Measurements from ENCODE around the gene FBXW4. TPM values are rescaled to one million over a fixed set of nuclear protein-coding genes. Genes with fewer than 3 reads are reported as not detected.

FBXW4 gene
- total RNA-seq, 2 donors from 2014 or later, result 64.4 to 64.6 TPM

- Mint-ChIP-seq H3K4me3 (peak overlapping the region in 1 of 2 donors; percentile 69), H3K27me3 (ENCODE audit: low read depth) (no peaks in the 10 kb centered on the region), H3K4me1 (ENCODE audit: low read depth) (peaks cover 54% of the 10 kb centered on the region), H3K36me3 (ENCODE audit: insufficient read depth in 2 of 2) (peaks cover 4 to 5% of the 10 kb centered on the region in 2 donors), H3K9me3 (no peaks in the 10 kb centered on the region), H3K27ac (peak overlapping the region; percentile 94)
- ATAC-seq (replicated peaks in 1 of 2) (no peak), DNase-seq (no peak)
Measured at GRCh38 chr10:101691081-101691480, 3.9 kb downstream of the FBXW4 start.

- no peak overlapping the region for H3K4me3 Mint-ChIP-seq
- H3K27me3 Mint-ChIP-seq (ENCODE audit: low read depth), result no peaks in the 10 kb centered on the region
- no peaks in the 10 kb centered on the region for H3K9me3 Mint-ChIP-seq
- no peak overlapping the region for H3K27ac Mint-ChIP-seq
- H3K4me1 Mint-ChIP-seq (ENCODE audit: low read depth), result peaks cover 49% of the 10 kb centered on the region
- H3K36me3 Mint-ChIP-seq (ENCODE audit: insufficient read depth in 2 of 2), result peaks cover 4 to 5% of the 10 kb centered on the region in 2 donors
- DNase-seq (no peak), ATAC-seq (replicated peaks in 1 of 2) (no peak)
Measured at GRCh38 chr10:101690461-101690860, 4.5 kb downstream of the FBXW4 start.

GRCh38 chr10:101687071-101687658 lies 7.8 kb downstream of the FBXW4 start:
- no peak overlapping the region for H3K4me3 Mint-ChIP-seq
- H3K9me3 Mint-ChIP-seq, result no peaks in the 10 kb centered on the region
- no peaks in the 10 kb centered on the region for H3K27me3 Mint-ChIP-seq (ENCODE audit: low read depth)
- H3K36me3 Mint-ChIP-seq (ENCODE audit: insufficient read depth in 2 of 2), result peaks cover 0 to 3% of the 10 kb centered on the region in 2 donors
- peak overlapping the region; percentile 67 for H3K27ac Mint-ChIP-seq
- peaks cover 46% of the 10 kb centered on the region for H3K4me1 Mint-ChIP-seq (ENCODE audit: low read depth)
- no peak for DNase-seq
- ATAC-seq (replicated peaks in 1 of 2), result no peak

GRCh38 chr10:101686133-101686925 lies 8.6 kb downstream of the FBXW4 start:
- DNase-seq, result no peak
- Mint-ChIP-seq H3K4me1 (ENCODE audit: low read depth) (peaks cover 39% of the 10 kb centered on the region), H3K27ac (no peak overlapping the region), H3K36me3 (ENCODE audit: insufficient read depth in 2 of 2) (no peaks in the 10 kb centered on the region), H3K9me3 (no peaks in the 10 kb centered on the region), H3K27me3 (ENCODE audit: low read depth) (no peaks in the 10 kb centered on the region), H3K4me3 (no peak overlapping the region)
- ATAC-seq (replicated peaks in 1 of 2), result no peak

- Mint-ChIP-seq H3K4me1 (ENCODE audit: low read depth) (peaks cover 27% of the 10 kb centered on the region), H3K27me3 (ENCODE audit: low read depth) (no peaks in the 10 kb centered on the region), H3K27ac (no peak overlapping the region), H3K9me3 (no peaks in the 10 kb centered on the region), H3K4me3 (no peak overlapping the region), H3K36me3 (ENCODE audit: insufficient read depth in 2 of 2) (no peaks in the 10 kb centered on the region)
- ATAC-seq (replicated peaks in 1 of 2), result no peak
- DNase-seq, result no peak
Measured at GRCh38 chr10:101684782-101685181, 10.2 kb downstream of the FBXW4 start.

GRCh38 chr10:101683276-101683675 lies 11.7 kb downstream of the FBXW4 start:
- H3K27ac Mint-ChIP-seq, result no peak overlapping the region
- no peak for ATAC-seq (replicated peaks in 1 of 2)
- H3K27me3 Mint-ChIP-seq (ENCODE audit: low read depth), result no peaks in the 10 kb centered on the region
- no peaks in the 10 kb centered on the region for H3K36me3 Mint-ChIP-seq (ENCODE audit: insufficient read depth in 2 of 2)
- no peak for DNase-seq
- no peaks in the 10 kb centered on the region for H3K9me3 Mint-ChIP-seq
- H3K4me1 Mint-ChIP-seq (ENCODE audit: low read depth), result peaks cover 16% of the 10 kb centered on the region
- no peak overlapping the region for H3K4me3 Mint-ChIP-seq

GRCh38 chr10:101682172-101682825 lies 12.7 kb downstream of the FBXW4 start:
- Mint-ChIP-seq H3K4me1 (ENCODE audit: low read depth) (peaks cover 9% of the 10 kb centered on the region), H3K27ac (no peak overlapping the region), H3K27me3 (ENCODE audit: low read depth) (no peaks in the 10 kb centered on the region), H3K36me3 (ENCODE audit: insufficient read depth in 2 of 2) (peaks cover 0 to 2% of the 10 kb centered on the region in 2 donors), H3K9me3 (no peaks in the 10 kb centered on the region), H3K4me3 (no peak overlapping the region)
- no peak for ATAC-seq (replicated peaks in 1 of 2)
- no peak for DNase-seq

- Mint-ChIP-seq H3K27me3 (ENCODE audit: low read depth) (no peaks in the 10 kb centered on the region), H3K27ac (no peak overlapping the region), H3K9me3 (peaks cover 0 to 1% of the 10 kb centered on the region in 2 donors), H3K36me3 (ENCODE audit: insufficient read depth in 2 of 2) (peaks cover 0 to 18% of the 10 kb centered on the region in 2 donors), H3K4me1 (ENCODE audit: low read depth) (no peaks in the 10 kb centered on the region), H3K4me3 (no peak overlapping the region)
- no peak for DNase-seq
- ATAC-seq (replicated peaks in 1 of 2), result no peak
Measured at GRCh38 chr10:101676565-101676964, 18.4 kb downstream of the FBXW4 start.

GRCh38 chr10:101675115-101675514 lies 19.9 kb downstream of the FBXW4 start:
- Mint-ChIP-seq H3K4me1 (ENCODE audit: low read depth) (peaks cover 11% of the 10 kb centered on the region), H3K36me3 (ENCODE audit: insufficient read depth in 2 of 2) (peaks cover 2 to 21% of the 10 kb centered on the region in 2 donors), H3K27me3 (ENCODE audit: low read depth) (no peaks in the 10 kb centered on the region), H3K27ac (no peak overlapping the region), H3K9me3 (peaks cover 0 to 1% of the 10 kb centered on the region in 2 donors), H3K4me3 (no peak overlapping the region)
- ATAC-seq (replicated peaks in 1 of 2), result no peak
- DNase-seq, result no peak

- ATAC-seq (replicated peaks in 1 of 2) (no peak), DNase-seq (no peak)
- H3K27ac Mint-ChIP-seq, result no peak overlapping the region
- H3K36me3 Mint-ChIP-seq (ENCODE audit: insufficient read depth in 2 of 2), result peaks cover 2 to 22% of the 10 kb centered on the region in 2 donors
- peaks cover 11% of the 10 kb centered on the region for H3K4me1 Mint-ChIP-seq (ENCODE audit: low read depth)
- H3K27me3 Mint-ChIP-seq (ENCODE audit: low read depth), result no peaks in the 10 kb centered on the region
- no peak overlapping the region for H3K4me3 Mint-ChIP-seq
- H3K9me3 Mint-ChIP-seq, result peaks cover 0 to 1% of the 10 kb centered on the region in 2 donors
Measured at GRCh38 chr10:101672536-101672935, 22.4 kb downstream of the FBXW4 start.

GRCh38 chr10:101671453-101671852 lies 23.5 kb downstream of the FBXW4 start:
- no peak for ATAC-seq (replicated peaks in 1 of 2)
- peaks cover 2 to 13% of the 10 kb centered on the region in 2 donors for H3K36me3 Mint-ChIP-seq (ENCODE audit: insufficient read depth in 2 of 2)
- no peak for DNase-seq
- H3K9me3 Mint-ChIP-seq, result no peaks in the 10 kb centered on the region
- H3K27me3 Mint-ChIP-seq (ENCODE audit: low read depth), result no peaks in the 10 kb centered on the region
- H3K4me3 Mint-ChIP-seq, result no peak overlapping the region
- H3K27ac Mint-ChIP-seq, result peak overlapping the region; percentile 47
- peaks cover 11% of the 10 kb centered on the region for H3K4me1 Mint-ChIP-seq (ENCODE audit: low read depth)

- H3K4me3 Mint-ChIP-seq, result no peak overlapping the region
- ATAC-seq (replicated peaks in 1 of 2) (no peak), DNase-seq (no peak)
- no peaks in the 10 kb centered on the region for H3K9me3 Mint-ChIP-seq
- H3K27me3 Mint-ChIP-seq (ENCODE audit: low read depth), result no peaks in the 10 kb centered on the region
- peak overlapping the region; percentile 35 for H3K27ac Mint-ChIP-seq
- peaks cover 11% of the 10 kb centered on the region for H3K4me1 Mint-ChIP-seq (ENCODE audit: low read depth)
- H3K36me3 Mint-ChIP-seq (ENCODE audit: insufficient read depth in 2 of 2), result peaks cover 2 to 11% of the 10 kb centered on the region in 2 donors
Measured at GRCh38 chr10:101670635-101671034, 24.3 kb downstream of the FBXW4 start.

GRCh38 chr10:101669181-101669580 lies 25.8 kb downstream of the FBXW4 start:
- no peak for ATAC-seq (replicated peaks in 1 of 2)
- Mint-ChIP-seq H3K27ac (no peak overlapping the region), H3K36me3 (ENCODE audit: insufficient read depth in 2 of 2) (peaks cover 2 to 11% of the 10 kb centered on the region in 2 donors), H3K4me3 (no peak overlapping the region), H3K4me1 (ENCODE audit: low read depth) (peaks cover 11% of the 10 kb centered on the region), H3K27me3 (ENCODE audit: low read depth) (no peaks in the 10 kb centered on the region), H3K9me3 (no peaks in the 10 kb centered on the region)
- DNase-seq, result no peak

All from activated T-cell treated with anti-CD3 and anti-CD28 coated beads, Interleukin-2, amount 50 U/mL, for 72 hours (primary cell).